ENCODE results near the gene MRTFA. TPM values are rescaled to one million over a fixed set of nuclear protein-coding genes. Genes with fewer than 3 reads are reported as not detected.
"Not testable (repeated sequence)": the region's sequence is repeated elsewhere in the genome, so short reads cannot be mapped to it uniquely, and the experiment has no call there.

Gene MRTFA
- polyA plus RNA-seq, 1 donor = 35.9 TPM

DNA sequence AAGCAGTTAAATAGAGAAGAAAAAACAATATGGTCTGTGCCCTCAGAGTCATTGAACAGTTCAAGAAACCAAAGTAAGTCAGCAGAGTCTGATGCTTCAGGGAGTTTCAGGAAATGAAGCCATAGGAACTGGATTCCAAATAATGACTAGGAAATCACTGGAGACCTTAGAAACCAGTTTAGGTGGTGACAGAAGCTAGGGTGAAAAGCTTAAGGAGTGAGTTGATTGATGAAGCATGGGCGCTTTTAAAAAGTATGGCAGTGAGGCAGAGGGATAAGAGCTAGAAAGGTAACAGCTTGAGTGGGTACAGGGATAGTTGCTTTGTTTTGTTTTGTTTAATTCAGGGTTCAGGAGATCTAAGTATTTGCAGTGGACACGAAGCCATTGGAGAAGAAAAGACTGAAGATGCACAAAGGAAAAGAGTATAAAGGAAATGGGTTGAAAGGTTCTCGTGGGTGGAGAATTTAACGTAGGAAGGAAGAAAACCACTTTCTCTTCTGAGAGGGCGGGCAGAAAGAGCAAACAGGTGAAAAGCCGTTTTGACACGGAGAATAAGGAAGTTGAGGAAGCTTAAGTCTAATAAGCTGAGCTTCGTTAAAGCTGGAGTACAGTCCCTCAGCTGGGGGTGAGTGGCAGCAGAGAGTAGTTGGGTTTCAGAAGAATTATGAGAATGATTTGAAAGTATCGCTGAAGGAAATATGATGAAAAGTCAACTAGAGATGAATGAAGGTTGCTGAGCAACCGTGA, 251.3 kb downstream of the MRTFA start:
- DNase-seq = no peak

- no peak for DNase-seq
Measured at GRCh38 chr22:40383905-40384304, 252.6 kb downstream of the MRTFA start.

GRCh38 chr22:40381461-40381860, 255.1 kb downstream of the MRTFA start:
- no peak for DNase-seq

DNA sequence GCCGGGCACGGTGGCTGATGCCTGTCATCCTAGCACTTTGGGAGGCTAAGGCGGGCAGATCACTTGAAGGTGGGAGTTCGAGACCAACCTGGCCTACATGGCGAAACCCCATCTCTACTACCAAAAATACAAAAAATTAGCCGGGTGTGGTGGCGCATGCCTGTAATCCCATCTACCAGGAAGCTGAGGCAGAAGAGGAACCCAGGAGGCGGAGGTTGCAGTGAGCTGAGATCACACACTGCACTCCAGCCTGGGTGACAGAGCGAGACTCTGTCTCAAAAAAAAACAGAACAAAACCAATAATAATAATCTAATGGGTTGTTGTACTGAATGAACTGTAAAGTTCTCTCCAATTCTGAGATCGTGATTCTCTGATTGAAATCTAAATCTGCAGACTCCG, 258.1 kb downstream of the MRTFA start:
- not testable (repeated sequence) for DNase-seq

DNA sequence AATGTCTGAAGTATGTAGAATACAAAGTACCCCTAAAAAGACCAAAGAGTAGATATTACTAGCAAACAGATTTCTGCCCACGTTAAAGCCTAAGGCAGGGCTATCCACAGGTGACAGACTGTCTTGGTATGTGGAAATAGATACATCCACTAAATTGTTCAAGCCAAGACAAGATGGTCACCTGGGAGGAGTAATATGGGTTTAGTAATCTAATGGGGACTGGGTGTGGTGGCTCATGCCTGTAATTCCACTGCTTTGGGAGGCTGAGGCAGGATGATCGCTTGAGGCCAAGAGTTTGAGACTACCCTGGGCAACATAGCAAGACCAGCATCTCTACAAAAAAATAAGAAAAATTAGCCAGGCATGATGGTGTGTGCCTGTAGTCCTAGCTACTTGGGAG, 258.6 kb downstream of the MRTFA start:
- DNase-seq = no peak

DNA sequence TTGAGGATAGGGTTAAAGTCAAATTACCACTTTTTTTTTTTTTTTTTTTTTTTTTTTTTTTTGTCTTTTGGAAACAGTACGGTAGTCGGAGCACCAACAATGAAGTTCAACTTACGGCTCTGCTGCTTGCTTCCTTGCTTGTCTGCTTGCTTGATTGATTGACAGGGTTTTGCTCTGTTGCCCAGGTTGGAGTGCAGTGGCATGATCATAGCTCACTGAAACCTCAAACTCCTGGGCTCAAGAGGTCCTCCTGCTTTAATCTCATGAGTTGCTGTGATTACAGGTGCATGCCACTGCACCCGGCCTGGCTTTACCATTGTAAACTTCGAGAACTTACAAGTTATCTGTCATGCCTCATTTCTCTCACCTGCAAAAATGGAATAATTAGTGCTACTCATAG, 260.4 kb downstream of the MRTFA start:
- DNase-seq = no peak

- no peak for DNase-seq
Measured at GRCh38 chr22:40374567-40374966, 262.0 kb downstream of the MRTFA start.

- DNase-seq = no peak
Measured at GRCh38 chr22:40368836-40369235, 267.7 kb downstream of the MRTFA start.

DNA sequence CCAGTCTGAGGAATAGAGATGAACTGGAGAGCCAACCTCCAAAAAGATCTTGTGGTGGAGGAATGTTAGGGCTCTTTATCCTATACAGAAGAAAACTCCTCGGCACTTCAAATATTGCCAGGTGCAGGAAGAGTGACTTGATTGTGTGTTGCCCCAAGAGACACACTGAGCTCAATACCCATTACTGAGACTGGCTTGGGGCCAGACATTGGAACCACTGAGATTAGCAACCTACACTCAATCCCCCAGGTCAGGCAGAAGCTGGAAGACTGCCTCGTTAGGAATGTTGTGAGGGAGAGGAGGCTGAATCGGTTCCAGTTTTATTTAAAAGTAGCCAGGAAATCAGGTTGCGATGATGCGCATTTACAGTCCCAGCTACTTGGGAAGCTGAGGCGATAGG, 268.5 kb downstream of the MRTFA start:
- DNase-seq = no peak

GRCh38 chr22:40367342-40367741, 269.2 kb downstream of the MRTFA start:
- no peak for DNase-seq

DNA sequence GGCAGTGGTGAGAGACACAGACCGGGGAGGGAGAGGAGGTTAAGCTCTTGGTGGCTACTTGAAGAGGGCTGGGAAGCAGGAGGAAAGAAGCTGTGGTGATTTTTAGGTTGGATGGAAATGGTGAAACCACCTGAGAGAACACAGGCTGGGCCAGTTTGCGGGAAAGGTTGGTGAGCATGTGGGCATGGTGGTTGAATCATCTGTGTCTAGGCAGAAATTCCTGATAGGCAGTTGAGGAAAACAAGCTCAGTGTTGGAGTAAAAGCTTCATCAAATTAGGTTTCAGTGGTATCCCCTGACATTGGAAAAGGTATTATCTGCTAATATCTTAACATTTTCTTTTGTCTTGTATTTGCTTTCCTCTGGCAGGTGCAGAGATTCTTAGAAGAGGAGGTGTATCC, 270.5 kb downstream of the MRTFA start:
- DNase-seq = no peak

- no peak for DNase-seq
Measured at GRCh38 chr22:40364431-40364830, 272.1 kb downstream of the MRTFA start.

DNA sequence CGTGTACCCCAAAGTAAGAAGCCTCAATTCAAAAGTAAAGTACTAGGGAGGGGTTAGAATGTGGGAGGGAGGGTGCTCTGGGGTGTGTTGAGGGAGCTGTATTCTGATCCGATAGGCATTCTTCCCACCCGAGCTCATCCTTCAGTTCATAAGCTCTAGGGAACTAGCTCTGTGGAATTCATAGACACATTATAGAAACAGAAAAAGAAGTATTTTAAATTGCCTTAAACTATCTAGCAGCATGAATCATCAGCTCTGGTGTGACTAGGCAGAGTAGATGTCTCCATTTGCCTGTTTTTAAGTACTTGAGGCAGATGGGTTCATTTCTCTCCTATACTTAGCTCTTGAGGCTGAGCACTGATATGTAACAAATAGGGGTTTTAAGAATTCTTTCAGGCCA, 273.5 kb downstream of the MRTFA start:
- no peak for DNase-seq

- DNase-seq = no peak
Measured at GRCh38 chr22:40361100-40361499, 275.4 kb downstream of the MRTFA start.

Other genes starting within 250 kb of the MRTFA start
- 0.21 TPM for gene MCHR1, start 42.8 kb upstream of the MRTFA start, polyA plus RNA-seq (ENCODE audit: insufficient read length)
- gene SLC25A17, start 182.6 kb upstream of the MRTFA start, polyA plus RNA-seq (ENCODE audit: insufficient read length) = 20.3 TPM
- 462 TPM for gene ST13, start 219.9 kb upstream of the MRTFA start, polyA plus RNA-seq (ENCODE audit: insufficient read length)
- 15.9 TPM for gene XPNPEP3, start 220.4 kb upstream of the MRTFA start, polyA plus RNA-seq (ENCODE audit: insufficient read length)
- gene DNAJB7, start 225.4 kb upstream of the MRTFA start, polyA plus RNA-seq (ENCODE audit: insufficient read length) = 0.40 TPM

All from hindlimb muscle (tissue), 1 donor.